OCI-LY3 (cell line): ENCODE data around the gene NGF.

Experiments used
- EZH2phosphoT487 ChIP-seq: fragments of 200-600 bp; shearing (Covaris generic); IDR thresholded peaks from 2 replicates; pipeline ENCODE4 v1.6.1; 2018; ENCODE audit warnings: antibody characterized with exemption, mixed run types, low read depth
- TF ChIP-seq, protein P1 (sequence below): fragments of 200-600, 300-600 bp; sonication (generic); IDR thresholded peaks from 2 replicates; pipeline ENCODE4 v1.5.1; 2014; ENCODE audit warnings: antibody characterized with exemption, low read length, low read depth

DNA sequence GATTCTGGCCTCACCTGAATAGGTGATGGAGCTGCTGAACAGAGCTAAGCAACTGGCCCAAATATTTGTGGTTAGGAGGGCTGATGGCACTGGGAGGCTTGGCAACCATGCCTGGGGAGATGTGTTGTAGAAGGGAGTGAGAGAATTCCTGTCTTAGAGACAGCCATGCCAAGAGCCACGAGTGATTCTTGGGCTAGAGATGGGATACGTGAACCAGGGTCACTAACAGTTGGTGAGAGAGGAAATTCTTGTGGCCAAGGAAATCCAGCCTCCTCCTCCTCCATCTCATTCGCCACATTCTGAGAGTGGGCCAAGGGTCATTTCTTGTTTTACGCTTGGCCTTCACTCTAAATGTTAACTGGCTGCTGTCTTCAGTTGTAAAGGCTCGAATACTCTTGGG lies 46.3 kb downstream of the NGF start:
- TF ChIP-seq, protein P1, sequence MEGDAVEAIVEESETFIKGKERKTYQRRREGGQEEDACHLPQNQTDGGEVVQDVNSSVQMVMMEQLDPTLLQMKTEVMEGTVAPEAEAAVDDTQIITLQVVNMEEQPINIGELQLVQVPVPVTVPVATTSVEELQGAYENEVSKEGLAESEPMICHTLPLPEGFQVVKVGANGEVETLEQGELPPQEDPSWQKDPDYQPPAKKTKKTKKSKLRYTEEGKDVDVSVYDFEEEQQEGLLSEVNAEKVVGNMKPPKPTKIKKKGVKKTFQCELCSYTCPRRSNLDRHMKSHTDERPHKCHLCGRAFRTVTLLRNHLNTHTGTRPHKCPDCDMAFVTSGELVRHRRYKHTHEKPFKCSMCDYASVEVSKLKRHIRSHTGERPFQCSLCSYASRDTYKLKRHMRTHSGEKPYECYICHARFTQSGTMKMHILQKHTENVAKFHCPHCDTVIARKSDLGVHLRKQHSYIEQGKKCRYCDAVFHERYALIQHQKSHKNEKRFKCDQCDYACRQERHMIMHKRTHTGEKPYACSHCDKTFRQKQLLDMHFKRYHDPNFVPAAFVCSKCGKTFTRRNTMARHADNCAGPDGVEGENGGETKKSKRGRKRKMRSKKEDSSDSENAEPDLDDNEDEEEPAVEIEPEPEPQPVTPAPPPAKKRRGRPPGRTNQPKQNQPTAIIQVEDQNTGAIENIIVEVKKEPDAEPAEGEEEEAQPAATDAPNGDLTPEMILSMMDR, result no peak
- TF ChIP-seq EZH2phosphoT487, result no peak
